ENCODE results near the gene SKA1. TPM values are rescaled to one million over a fixed set of nuclear protein-coding genes. Genes with fewer than 3 reads are reported as not detected.
"Not testable (repeated sequence)": the region's sequence is repeated elsewhere in the genome, so short reads cannot be mapped to it uniquely, and the experiment has no call there.

Gene SKA1
- total RNA-seq, 1 experiment from 2014 or later, result 48.2 TPM

- DNase-seq (ENCODE audit: low read depth), result no peak
These were observed 54.5 kb downstream of the SKA1 start for GRCh38 chr18:50429207-50429948.

GRCh38 chr18:50432915-50433314, 58.1 kb downstream of the SKA1 start:
- DNase-seq (ENCODE audit: low read depth), result no peak

- not testable (repeated sequence) for DNase-seq (ENCODE audit: low read depth)
These were observed 61.9 kb downstream of the SKA1 start for GRCh38 chr18:50436742-50437141.

- DNase-seq (ENCODE audit: low read depth), result no peak
These were observed 64.7 kb downstream of the SKA1 start for GRCh38 chr18:50439460-50440015.

- no peak for DNase-seq (ENCODE audit: low read depth)
These were observed 66.2 kb downstream of the SKA1 start for GRCh38 chr18:50441016-50441415.

- no peak for DNase-seq (ENCODE audit: low read depth)
These were observed 66.7 kb downstream of the SKA1 start for GRCh38 chr18:50441501-50441900.

Other genes starting within 250 kb of the SKA1 start
- 2.8 and 3.1 TPM in 2 replicates for gene MYO5B, start 179.9 kb upstream of the SKA1 start, total RNA-seq (2014; rRNA removed; shearing (Covaris generic))
- gene CFAP53, start 108.6 kb upstream of the SKA1 start, total RNA-seq (2014; rRNA removed; shearing (Covaris generic)), result 0.06 and 4.3 TPM in 2 replicates
- 41.0 and 50.5 TPM in 2 replicates for gene MBD1, start 93.5 kb upstream of the SKA1 start, total RNA-seq (2014; rRNA removed; shearing (Covaris generic))
- gene CXXC1, start 87.4 kb upstream of the SKA1 start, total RNA-seq (2014; rRNA removed; shearing (Covaris generic)), result 35.6 and 36.1 TPM in 2 replicates
- 0.17 TPM in 1 of 2 replicates, not detected in the other for gene MAPK4, start 185.0 kb downstream of the SKA1 start, total RNA-seq (2014; rRNA removed; shearing (Covaris generic))